ENCODE results near the gene GMCL2. TPM values are rescaled to one million over a fixed set of nuclear protein-coding genes. Genes with fewer than 3 reads are reported as not detected.

Gene GMCL2
- total RNA-seq, 1 experiment from 2014 or later: not detected

GRCh38 chr5:178162481-178162880 lies 24.7 kb downstream of the GMCL2 start:
- POLR2A ChIA-PET: interaction anchor here (1.0 kb wide), 1 partner anchor 42 kb away, joined by 3 read pairs; the partner anchor contains the start of gene HNRNPAB
- TF ChIP-seq ZBTB43 (CRISPR knock-in tag; IDR thresholded peaks at IDR 0.05) (no peak), KAT7 (CRISPR knock-in tag; IDR thresholded peaks at IDR 0.05; ENCODE audit: borderline replicate concordance) (no peak), ATF3 (CRISPR knock-in tag; conservative IDR thresholded peaks at IDR 0.05) (no peak), EMX1 (CRISPR knock-in tag; IDR thresholded peaks at IDR 0.05) (no peak), MAX (CRISPR knock-in tag; IDR thresholded peaks at IDR 0.05) (no peak), CREB1 (CRISPR knock-in tag; IDR thresholded peaks at IDR 0.05) (no peak), JAZF1 (CRISPR knock-in tag; IDR thresholded peaks at IDR 0.05) (no peak), SMAD4 (CRISPR knock-in tag; IDR thresholded peaks at IDR 0.05) (no peak)
- no peak overlapping the region for H3K4me3 Mint-ChIP-seq

GRCh38 chr5:178160176-178160575 lies 27.0 kb downstream of the GMCL2 start:
- H3K4me1 Mint-ChIP-seq: peaks cover 10% of the 10 kb centered on the region
- TF ChIP-seq GTF2I (CRISPR knock-in tag; conservative IDR thresholded peaks at IDR 0.05) (no peak), SP1 (CRISPR knock-in tag; conservative IDR thresholded peaks at IDR 0.05) (no peak), ELF4 (CRISPR knock-in tag; IDR thresholded peaks at IDR 0.05; ENCODE audit: low read depth) (no peak), CDX4 (CRISPR knock-in tag; IDR thresholded peaks at IDR 0.05; ENCODE audit: borderline replicate concordance) (no peak)
- H3K27ac Mint-ChIP-seq: no peak overlapping the region
- no peaks in the 10 kb centered on the region for H3K36me3 Mint-ChIP-seq
- POLR2A ChIA-PET: no interaction called here
- CTCF ChIA-PET: interaction anchor here (1.1 kb wide), 1 partner anchor 85 kb away, joined by 3 read pairs; no protein-coding TSS in a partner anchor
- no peak for ATAC-seq
- no peaks in the 10 kb centered on the region for H3K9me3 Mint-ChIP-seq
- no peak overlapping the region for H3K4me3 Mint-ChIP-seq
- peaks cover 20% of the 10 kb centered on the region for H3K27me3 Mint-ChIP-seq (ENCODE audit: low read depth)
- DNase-seq (ENCODE audit: low spot score): no peak

More at GRCh38 chr5:178162481-178162880, 24.7 kb downstream of the GMCL2 start:
- H3K27ac Mint-ChIP-seq: no peak overlapping the region
- CTCF ChIA-PET: interaction anchor here (0.9 to 1.7 kb wide), 2 partner anchors 86 to 87 kb away, joined by 3 to 9 read pairs; no protein-coding TSS in a partner anchor
- H3K36me3 Mint-ChIP-seq: no peaks in the 10 kb centered on the region
- no peak for ATAC-seq
- no peaks in the 10 kb centered on the region for H3K9me3 Mint-ChIP-seq
- no peak for DNase-seq (ENCODE audit: low spot score)
- peaks cover 10% of the 10 kb centered on the region for H3K4me1 Mint-ChIP-seq
- H3K27me3 Mint-ChIP-seq (ENCODE audit: low read depth): peaks cover 20% of the 10 kb centered on the region

- no peaks in the 10 kb centered on the region for H3K9me3 Mint-ChIP-seq
- DNase-seq (ENCODE audit: low spot score): no peak
- H3K27ac Mint-ChIP-seq: no peak overlapping the region
- peaks cover 13% of the 10 kb centered on the region for H3K4me1 Mint-ChIP-seq
- no peak for TF ChIP-seq ATF6 (CRISPR knock-in tag; IDR thresholded peaks at IDR 0.05)
- no peak overlapping the region; the same call in 1 of the 2 replicates for H3K4me3 Mint-ChIP-seq
- H3K36me3 Mint-ChIP-seq: peaks cover 22% of the 10 kb centered on the region
- ChIA-PET CTCF (interaction anchor here (3.6 to 10.7 kb wide), 2 partner anchors 34 to 77 kb away, joined by 22 to 131 read pairs; no protein-coding TSS in a partner anchor), POLR2A (interaction anchor here (1.0 kb wide), 1 partner anchor 49 kb away, joined by 5 read pairs; the partner anchor contains the start of gene HNRNPAB)
- no peak for ATAC-seq
- H3K27me3 Mint-ChIP-seq (ENCODE audit: low read depth): no peaks in the 10 kb centered on the region
Measured at GRCh38 chr5:178155065-178155464, 32.1 kb downstream of the GMCL2 start.

Measured in WTC11 (cell line).